Tracheal epithelial cell (primary cell): ENCODE measurements around the gene PRAMEF5. TPM values are rescaled to one million over a fixed set of nuclear protein-coding genes. Genes with fewer than 3 reads are reported as not detected.

ENCODE experiments used
- total RNA-seq: library from RNA; depleted of rRNA; stranded (reverse); fragments of >200 nt; gene quantifications from 2 replicates; pipeline ENCODE4 v1.2.1, GENCODE V29; 2014

The PRAMEF5 gene
- total RNA-seq, result not detected in 2 replicates

DNA sequence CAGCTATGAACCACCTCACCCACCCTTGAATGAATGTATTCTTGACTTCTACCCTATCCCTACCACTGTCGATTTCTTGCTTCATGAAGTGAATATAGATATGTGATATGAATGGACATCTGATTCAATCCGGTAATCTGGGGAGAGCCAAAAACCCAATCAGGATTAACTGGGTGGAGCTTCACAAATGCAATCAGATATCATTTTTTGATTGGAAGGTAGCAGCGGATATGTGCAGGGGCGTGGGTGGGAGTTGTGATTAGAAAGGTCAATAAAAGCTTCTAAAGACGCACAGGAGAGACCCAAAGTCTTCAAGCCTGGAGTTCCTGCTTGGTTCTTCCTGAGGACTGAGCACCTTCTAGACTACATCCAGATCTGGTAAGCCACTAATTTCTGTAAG, at the start of gene PRAMEF5:
TSS of gene PRAMEF5 (plus strand) at position 301 of the 400 bp plus-strand sequence. CDS start 5,071 bp downstream, outside the sequence.

DNA sequence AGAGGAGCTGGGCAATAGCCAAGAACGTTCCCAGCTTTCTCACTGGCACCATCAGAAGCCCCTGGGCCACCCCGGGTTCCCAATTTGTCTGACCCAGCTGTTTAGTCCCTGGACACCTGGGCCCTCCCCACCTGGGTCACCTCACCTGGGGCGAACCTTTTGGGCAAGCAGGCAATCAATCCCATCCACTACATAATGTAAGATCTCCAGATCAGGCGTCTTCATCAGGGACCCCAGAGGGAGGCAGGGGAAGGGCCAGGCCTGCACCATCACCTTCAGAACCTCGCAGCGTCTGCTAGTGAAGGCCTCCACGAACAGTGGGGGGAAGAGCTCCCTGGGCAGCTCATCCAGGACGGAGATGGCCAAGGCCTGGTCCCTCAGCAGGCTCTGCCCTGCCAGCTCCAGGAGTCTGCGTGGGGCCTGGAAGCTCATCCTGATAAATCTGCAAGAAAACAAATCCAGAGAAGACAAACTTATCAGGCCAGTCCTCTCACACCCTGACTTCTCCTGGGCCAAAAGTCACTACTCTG, 28.3 kb upstream of the PRAMEF5 start, which contains the start of gene PRAMEF18:
TSS of gene PRAMEF18 (minus strand) at position 480 of the 530 bp plus-strand sequence. CDS start at position 432, 48 bp downstream.

DNA sequence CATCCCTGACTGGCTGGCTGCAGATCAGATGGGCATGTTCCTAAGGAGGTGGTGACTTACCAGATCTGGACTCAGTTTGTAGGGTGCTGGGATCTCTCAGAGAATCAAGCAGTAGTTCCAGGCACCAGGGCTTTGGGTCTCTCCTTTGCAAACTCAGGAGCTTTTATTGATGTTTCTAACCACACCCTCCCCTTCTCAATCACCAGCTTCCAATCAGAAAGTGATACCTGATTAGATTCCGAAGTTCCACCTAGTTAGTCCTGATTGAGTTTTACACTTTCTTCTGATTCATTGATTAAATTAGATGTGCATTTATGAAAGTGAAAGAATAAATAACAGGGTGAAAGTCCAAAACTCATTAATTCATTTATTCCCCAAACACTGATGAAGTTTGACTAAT, 31.0 kb downstream of the PRAMEF5 start, which contains the start of gene PRAMEF8:
TSS of gene PRAMEF8 (minus strand) at position 101 of the 400 bp plus-strand sequence. CDS start 1,046 bp downstream, outside the sequence.

GRCh38 chr1:13303239-13303638, 49.2 kb downstream of the PRAMEF5 start, which contains the start of gene PRAMEF33:
TSS of gene PRAMEF33 (plus strand) at chr1:13303539. CDS start at chr1:13305955, 2,416 bp downstream.

Other genes starting within 250 kb of the PRAMEF5 start
- gene PRAMEF27, start 197.6 kb upstream of the PRAMEF5 start, total RNA-seq, result not detected in 2 replicates
- not detected in 2 replicates for gene HNRNPCL3, start 193.4 kb upstream of the PRAMEF5 start, total RNA-seq
- gene PRAMEF25, start 183.4 kb upstream of the PRAMEF5 start, total RNA-seq, result not detected in 2 replicates
- not detected in 2 replicates for gene HNRNPCL2, start 137.3 kb upstream of the PRAMEF5 start, total RNA-seq
- not detected in 2 replicates for gene PRAMEF26, start 98.2 kb upstream of the PRAMEF5 start, total RNA-seq
- not detected in 2 replicates for gene HNRNPCL4, start 88.6 kb upstream of the PRAMEF5 start, total RNA-seq
- gene PRAMEF9, start 82.3 kb upstream of the PRAMEF5 start, total RNA-seq, result not detected in 2 replicates
- not detected in 2 replicates for gene PRAMEF13, start 52.8 kb upstream of the PRAMEF5 start, total RNA-seq
- not detected in 2 replicates for gene PRAMEF18, start 28.0 kb upstream of the PRAMEF5 start, total RNA-seq
- gene PRAMEF8, start 30.9 kb downstream of the PRAMEF5 start, total RNA-seq, result not detected in 2 replicates
- gene PRAMEF33, start 49.3 kb downstream of the PRAMEF5 start, total RNA-seq, result not detected in 2 replicates
- not detected in 2 replicates for gene PRAMEF15, start 61.4 kb downstream of the PRAMEF5 start, total RNA-seq
- gene PRAMEF14, start 92.9 kb downstream of the PRAMEF5 start, total RNA-seq, result not detected in 2 replicates
- not detected in 2 replicates for gene PRAMEF19, start 117.7 kb downstream of the PRAMEF5 start, total RNA-seq
- not detected in 2 replicates for gene PRAMEF17, start 135.4 kb downstream of the PRAMEF5 start, total RNA-seq
- not detected in 2 replicates for gene PRAMEF20, start 156.3 kb downstream of the PRAMEF5 start, total RNA-seq